ENCODE measurements around the gene SLC22A14.

SLC22A14 gene

DNA sequence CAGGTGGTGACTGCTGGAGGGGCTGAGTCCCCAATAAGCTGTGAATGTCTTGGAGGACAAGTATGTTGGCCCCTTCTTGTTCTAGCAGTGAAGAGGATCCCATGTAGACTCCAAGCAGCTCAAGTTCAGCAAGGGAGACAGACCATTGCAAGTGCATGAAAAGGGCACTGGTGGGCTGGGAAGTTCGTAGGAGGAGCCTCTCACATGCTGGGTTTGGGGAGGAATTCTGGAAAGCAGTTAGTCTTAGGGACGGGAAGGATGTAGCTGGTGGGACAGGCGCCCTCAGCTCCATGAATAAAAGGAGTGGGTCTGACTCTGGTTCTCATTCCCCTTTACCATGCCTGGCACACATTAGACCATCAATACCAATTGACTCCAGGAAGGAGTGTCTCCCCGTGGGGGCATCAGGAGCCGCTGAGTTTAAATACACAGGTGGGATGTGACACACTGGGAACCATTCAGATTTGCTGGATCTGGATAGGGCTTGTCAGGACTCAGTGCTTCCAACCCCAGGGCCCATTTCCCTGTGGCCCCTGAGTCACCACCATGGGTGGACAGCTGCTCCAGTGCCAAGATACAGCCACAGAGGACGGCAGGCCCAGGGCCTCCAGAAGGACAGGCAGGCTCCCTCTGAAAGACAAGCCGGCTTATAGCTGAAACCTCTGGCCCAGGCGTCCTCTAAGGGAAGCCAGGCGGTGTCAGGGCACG, 63.9 kb downstream of the SLC22A14 start:
- no peak for DNase-seq (ENCODE audit: low read depth in 2 of 2)

DNA sequence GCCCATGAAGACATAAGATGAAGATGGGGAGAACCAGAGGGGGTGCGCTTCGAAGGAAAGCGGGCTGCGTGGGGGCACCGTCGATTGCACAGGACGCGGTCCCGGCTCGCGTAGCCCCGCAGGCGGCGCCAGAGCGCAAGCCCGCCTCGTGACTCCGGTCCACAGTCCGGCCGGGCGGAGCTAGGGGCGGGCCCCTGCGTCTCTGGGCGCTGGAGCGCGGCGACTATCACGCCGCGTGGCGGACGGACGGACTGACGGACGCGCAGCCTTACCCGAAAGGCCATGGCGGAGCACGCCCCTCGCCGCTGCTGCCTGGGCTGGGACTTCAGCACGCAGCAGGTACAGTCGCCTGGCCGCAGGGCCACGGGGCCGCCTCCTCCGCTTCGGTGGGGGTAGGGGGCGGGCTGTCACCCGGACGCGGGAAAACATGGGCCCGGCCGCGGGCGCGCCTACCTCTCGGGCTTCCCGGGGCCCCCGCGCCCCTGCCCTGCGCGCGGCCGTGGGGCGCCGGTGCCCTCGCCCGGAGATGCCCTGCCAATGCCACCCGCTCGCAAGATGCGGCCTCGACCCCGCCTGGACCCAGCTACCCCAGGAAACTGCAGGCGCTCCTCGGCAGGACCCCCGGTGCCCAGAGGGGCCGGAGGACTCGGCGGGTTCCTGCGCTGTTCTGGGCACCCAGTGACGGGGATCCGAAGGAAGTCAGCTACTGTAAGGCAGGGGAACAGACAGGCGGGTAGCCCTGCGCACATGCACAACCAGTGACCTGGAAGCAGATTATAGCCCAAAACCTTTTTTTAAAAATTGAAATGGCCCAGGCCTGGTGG, 64.7 kb downstream of the SLC22A14 start, which contains the start of gene XYLB:
XYLB (plus strand) TSS at position 199 of the 824 bp plus-strand sequence; CDS start at position 283, 84 bp downstream.
- peak; percentile 41 to 55 for DNase-seq (ENCODE audit: low read depth in 2 of 2)

DNA sequence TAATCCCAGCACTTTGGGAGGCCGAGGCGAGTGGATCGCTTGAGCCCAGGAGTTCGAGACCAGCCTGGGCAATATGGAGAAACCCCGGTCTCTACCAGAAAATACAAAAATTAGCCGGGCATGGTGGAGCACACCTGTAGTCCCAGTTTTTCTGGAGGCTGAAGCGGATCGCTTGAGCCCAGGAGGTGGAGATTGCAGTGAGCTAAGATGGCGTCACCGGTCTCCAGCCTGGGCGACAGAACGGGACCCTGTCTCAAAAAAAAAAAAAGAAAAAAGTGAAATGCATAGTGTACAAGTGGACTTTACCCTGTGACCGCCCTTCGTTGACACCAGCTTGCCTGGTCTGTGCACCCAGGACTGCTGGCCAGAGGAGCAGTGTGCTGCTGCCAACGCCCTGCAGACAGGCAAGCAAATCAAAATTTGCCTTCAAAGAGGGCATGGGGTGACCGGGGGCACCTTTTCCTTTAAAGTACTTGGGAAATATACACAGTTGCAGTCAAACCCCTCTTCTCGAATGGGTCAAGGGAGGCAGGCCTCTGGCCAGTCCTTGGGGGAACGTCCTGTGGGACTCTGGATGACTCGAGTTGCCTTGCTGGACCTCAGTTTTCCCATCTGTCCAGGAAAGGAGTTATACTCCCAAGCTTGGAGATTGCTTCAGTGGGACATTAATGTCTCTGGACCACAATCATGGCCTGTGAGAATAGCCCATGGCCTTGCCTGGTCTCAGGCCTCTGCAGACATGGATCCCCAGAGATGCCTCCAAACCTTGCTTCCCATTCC, 65.5 kb downstream of the SLC22A14 start:
- DNase-seq (ENCODE audit: low read depth in 2 of 2): no peak

DNA sequence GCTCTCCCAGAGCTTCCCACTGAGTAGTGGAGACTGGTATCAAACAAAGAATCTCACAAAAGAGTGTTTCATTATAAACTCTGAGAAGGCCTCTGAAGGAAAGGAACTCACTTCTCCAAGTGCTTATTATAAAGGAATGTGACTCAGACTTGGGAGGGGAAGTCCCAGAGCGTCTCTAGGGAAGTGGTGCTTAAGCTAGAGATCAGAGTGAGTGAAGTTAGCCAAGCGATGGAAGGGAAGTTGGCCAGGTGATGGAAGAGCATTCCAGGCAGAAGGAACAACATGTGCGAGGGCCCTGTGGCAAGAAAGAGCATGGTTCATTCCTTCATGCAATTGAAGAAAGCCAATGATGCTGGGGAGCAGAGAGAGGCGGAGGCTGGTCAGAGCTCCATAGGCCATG, 66.8 kb downstream of the SLC22A14 start:
- no peak for DNase-seq (ENCODE audit: low read depth in 2 of 2)

DNA sequence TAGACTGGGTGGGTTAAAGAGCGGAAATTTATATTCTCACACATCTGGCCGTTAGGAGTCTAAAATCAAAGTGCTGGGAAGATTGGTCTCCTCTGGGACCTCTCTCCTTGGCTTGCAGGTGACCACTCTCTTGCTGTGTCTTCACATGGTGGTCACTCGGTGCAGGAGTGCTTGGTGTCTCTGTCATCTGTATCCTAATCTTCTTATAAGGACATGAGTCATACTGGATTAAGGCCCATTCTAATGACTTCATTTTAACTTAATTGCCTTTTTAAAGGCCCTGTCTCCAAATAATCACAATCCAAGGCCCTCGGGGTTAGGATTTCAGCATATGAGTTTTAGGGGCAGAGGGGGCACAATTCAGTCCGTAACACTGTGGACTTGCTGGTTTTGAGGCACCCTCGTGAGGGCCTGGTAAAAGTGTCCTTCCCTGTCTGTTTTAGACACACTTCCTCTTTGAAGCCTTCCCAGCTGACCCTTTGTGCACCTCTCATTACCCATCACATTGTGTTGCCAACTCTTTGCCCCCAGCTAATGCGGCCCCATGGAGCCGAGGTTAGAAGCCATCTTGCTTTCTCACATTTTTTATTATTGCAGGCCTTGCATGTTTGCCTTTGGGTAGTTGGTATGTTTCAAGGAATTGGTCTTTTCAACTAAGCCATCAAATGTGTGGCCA, 67.7 kb downstream of the SLC22A14 start:
- DNase-seq (ENCODE audit: low read depth in 2 of 2): no peak

DNA sequence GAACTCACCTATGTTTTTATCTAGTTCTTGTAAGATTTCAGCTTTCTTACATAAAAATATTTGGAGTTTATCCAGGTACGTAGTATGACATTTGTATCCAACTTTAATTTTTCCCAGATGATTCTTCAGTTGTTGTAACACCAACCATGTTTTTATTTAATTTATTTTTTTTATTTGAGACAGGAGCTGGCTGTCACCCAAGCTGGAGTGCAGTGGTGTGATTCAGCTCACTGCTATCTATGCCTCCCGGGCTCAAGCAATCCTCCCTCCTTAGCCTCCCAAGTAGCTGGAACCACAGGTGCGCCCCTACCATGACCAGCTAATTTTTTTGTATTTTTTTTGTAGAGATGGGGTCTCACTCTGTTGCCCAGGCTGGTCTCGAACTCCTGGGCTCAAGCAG, 71.1 kb downstream of the SLC22A14 start:
- DNase-seq (ENCODE audit: low read depth in 2 of 2): no peak

DNA sequence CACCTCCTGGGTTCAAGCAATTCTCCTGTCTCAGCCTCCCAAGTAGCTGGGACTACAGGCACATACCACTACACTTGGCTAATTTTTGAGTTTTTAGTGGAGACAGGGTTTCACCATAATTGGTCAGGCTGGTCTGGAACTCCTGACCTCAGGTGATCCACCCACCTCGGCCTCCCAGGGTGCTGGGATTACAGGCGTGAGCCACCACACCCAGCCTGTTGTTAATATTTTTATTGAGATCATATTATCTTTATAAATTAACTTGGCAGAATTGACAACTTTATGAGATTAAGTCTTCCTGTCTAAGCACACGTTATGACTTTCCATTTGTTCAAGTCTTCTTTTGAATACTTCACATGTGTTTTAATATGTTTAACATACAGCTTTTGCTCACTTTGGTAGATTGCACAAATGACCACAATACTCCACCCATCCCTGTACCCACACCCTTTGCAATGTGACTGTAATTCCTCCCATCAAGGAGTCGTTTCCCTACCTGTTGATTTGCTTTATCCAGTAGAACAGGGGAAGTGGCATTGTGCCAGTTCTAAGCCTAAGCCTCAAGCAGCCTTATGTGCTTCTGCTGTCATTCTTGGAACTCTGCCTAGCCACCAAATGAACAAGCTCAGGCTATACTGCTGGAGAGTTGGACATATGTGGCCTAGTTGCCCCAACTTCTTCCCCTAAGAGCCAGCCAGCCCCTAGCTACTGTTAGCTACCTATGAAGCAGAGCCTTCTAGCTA, 72.7 kb downstream of the SLC22A14 start:
- no peak for DNase-seq (ENCODE audit: low read depth in 2 of 2)

DNA sequence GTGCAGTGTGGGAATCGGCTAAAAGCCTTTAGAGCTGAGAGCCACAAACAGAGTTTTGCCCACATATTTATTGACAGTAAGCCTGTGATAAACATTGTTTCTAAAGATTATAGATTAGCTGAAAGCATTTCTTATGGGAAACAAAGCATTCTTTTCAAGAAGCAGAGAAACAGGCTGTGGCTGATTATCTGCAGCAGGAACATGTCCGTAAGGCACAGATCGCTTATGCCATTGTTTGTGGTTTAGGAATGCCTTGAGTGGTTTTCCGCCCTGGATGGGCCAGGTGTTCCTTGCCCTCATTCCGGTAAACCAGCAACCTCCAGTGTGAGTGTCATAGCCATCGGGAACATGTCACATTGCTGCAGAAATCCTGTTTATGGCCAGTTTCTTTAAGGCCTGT, 76.9 kb downstream of the SLC22A14 start:
- no peak for DNase-seq (ENCODE audit: low read depth in 2 of 2)

DNA sequence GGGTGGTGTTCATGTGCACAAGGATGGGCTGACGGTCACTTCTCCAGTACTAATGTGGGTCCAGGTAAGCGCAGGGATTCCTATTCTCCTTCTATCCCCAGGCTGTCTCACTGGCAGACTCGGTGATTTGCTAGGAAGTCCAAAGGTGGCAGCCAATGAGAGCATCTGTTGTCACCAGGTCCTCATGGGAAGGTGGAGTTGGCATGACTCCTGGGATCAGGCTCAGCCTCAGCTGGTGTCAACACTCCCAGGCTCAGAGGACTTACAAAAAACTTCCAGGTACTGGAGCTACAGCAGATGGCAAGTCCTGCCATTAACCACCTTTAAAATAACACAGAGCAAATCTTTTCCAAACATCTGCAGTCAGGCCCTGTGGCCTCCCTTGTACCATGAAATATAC, 78.3 kb downstream of the SLC22A14 start:
- no peak for DNase-seq (ENCODE audit: low read depth in 2 of 2)

DNA sequence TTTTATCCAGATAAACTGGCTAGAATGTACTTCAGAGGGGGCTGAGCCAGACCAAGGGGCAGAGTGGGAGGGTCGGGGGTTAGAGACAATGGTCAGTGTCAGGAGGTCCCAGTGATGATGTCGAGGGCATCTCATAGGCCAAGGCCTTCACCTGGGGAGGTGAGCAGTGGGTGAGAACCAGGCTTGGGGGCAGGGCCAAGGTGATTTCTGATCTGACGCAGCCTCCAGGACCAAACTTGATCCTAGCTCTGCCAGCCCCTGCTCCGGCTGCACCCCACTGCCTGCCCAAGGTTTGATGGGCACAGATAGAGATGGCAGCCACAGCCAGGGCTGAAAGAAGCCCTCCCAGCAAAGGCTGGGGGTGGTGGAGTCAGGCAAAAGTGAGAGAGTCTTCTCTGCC, 79.4 kb downstream of the SLC22A14 start:
- DNase-seq (ENCODE audit: low read depth in 2 of 2): no peak

DNA sequence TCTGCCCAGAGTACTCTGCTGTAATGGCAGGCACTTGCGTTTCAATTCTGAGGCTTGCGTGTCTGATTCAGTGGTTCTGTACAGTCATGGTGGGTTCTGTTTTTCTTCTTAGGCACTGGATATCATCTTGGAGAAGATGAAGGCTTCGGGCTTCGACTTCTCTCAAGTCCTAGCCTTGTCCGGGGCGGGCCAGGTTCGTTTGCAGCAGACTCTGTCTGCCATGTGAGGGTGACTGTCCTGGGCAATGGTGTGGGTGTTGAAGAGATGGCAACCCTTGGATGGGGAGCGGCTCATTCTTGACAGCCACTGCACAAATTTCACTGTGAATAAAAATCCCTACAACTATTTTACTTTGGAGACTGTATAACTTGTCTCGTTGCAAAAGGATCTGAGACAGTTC, 80.7 kb downstream of the SLC22A14 start:
- no peak for DNase-seq (ENCODE audit: low read depth in 2 of 2)

DNA sequence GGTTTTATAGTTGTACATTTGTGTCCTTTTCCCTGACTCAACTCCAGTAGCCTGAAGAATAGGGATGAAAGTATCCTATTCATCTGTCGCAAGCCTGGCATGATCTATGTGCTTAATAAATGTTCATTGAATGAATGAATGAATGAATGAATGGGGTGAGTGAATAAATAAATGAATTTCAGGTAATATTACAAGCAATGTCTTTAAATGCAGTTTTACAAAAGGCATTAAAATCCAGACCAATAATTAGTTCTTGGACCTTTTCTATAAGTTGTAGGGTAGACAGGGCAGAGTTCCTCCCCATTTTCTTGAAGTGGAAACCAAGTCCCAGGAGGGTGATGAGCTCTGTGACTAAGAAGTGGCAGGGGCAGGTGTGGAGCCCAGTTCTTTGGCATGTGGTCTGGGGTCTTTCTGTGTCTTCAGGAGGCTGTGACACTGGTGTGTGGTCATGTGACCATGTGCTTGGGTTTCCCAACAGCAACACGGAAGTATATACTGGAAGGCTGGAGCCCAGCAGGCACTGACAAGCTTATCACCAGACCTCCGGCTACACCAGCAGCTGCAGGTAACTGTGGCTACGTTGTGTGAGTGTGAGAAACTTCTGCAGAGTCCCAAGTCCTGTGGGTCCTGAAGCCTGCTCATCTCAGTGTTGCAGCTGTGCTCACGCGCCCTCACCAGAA, 82.8 kb downstream of the SLC22A14 start:
- no peak for DNase-seq (ENCODE audit: low read depth in 2 of 2)

DNA sequence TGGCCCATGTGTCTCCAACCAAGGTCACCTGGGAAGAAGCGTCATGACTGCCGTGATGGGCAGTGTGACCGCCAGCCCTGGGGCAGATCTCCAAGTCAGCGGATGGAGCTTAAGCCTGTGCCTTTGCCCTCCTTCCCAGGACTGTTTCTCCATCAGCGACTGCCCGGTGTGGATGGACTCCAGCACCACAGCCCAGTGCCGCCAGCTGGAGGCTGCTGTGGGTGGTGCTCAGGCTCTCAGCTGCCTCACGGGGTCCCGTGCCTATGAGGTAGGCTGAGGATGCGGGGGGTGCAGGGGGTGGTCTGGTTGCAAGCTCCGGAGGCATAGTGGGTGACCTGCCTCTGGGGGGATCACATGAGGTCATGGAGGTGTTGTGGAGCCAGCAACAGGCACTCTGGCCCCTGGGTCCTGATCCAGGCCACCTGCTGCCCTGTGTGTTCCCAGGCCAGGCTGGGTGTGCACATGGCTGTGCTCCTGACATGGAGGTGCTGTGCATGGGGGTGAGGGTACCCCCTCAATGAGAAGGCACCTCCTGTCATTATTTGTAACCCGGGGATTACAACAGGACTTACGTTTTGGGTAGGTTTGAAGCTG, 83.5 kb downstream of the SLC22A14 start:
- DNase-seq (ENCODE audit: low read depth in 2 of 2): no peak

DNA sequence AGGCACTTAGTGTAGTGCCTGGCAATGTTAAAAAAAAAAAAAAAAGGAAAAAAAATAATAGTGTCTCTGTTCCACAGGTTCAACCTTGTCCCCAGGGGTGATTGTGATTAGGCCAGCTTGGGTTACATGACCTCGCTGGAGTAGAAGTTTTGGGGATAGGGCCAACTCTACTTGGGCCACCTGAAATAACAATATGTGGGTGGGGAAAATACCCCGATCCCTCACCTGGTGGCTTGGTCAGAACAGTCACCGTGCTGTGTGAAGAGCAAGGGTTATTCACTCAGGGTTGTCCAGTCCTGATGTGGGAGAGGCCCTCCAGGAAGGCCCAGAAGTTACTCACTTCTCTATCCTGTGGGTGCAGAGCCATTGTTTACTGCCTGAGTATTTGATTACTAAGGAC, 84.0 kb downstream of the SLC22A14 start:
- DNase-seq (ENCODE audit: low read depth in 2 of 2): no peak

DNA sequence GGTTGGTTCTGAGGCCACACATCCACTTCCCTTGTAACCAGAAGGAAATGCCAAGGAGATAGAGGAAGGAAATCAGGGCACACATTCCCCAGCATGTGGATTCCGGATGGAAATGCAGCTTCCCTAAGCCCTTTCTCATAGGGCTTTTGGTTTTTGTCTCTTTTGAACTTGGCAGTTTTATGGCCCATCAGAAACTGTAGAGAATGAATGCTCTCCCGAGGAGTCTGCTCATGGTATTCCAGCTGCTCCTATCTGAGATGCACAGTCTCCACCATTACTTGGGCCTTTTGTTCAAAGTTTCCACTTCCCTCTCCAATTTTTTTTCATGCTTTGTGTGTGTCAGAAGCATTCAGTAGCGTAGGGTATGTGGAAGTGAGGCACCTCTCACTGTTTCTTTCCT, 85.7 kb downstream of the SLC22A14 start:
- no peak for DNase-seq (ENCODE audit: low read depth in 2 of 2)
